OCI-LY3 (cell line): ENCODE measurements around the gene MSN.

Source experiments
- H2AFZ ChIP-seq: fragments of 200-600, 300-600 bp; shearing (Covaris generic); 2 replicates; pipeline ENCODE4 v1.6.0; 2014; ENCODE audit warnings: antibody characterized with exemption, low read depth, low read length
- H3K27ac ChIP-seq: fragments of 200-600, 300-600 bp; sonication (generic); 2 replicates; pipeline ENCODE4 v1.5.1; 2014; ENCODE audit warnings: mild to moderate bottlenecking, low read length, moderate library complexity, mixed read lengths
- H3K27me3 ChIP-seq: fragments of 200-600, 300-600 bp; sonication (generic); 2 replicates; pipeline ENCODE4 v1.6.1; 2014; ENCODE audit warnings: low read depth, low read length, mixed read lengths
- H3K36me3 ChIP-seq: fragments of 200-600, 300-600 bp; sonication (generic); replicated peaks from 2 replicates; pipeline ENCODE3; 2014; ENCODE audit warnings: low read depth, low read length, mixed read lengths
- H3K4me1 ChIP-seq: fragments of 300-600, 200-600 bp; sonication (generic); 2 replicates; pipeline ENCODE4 v1.6.1; 2014; ENCODE audit warnings: low read length, mixed read lengths
- H3K4me2 ChIP-seq: fragments of 200-600, 300-600 bp; sonication (generic); 2 replicates; pipeline ENCODE4 v1.6.1; 2014; ENCODE audit warnings: low read length, mixed read lengths
- H3K4me3 ChIP-seq: fragments of 300-600, 200-600 bp; sonication (generic); 2 replicates; pipeline ENCODE4 v1.5.1; 2014; ENCODE audit warnings: antibody characterized with exemption, mild to moderate bottlenecking, low read length, moderate library complexity
- H3K79me2 ChIP-seq: fragments of 300-600, 200-600 bp; shearing (Covaris generic); 2 replicates; pipeline ENCODE4 v1.6.1; 2014; ENCODE audit warnings: mild to moderate bottlenecking, low read length, mixed read lengths
- H3K9ac ChIP-seq: fragments of 300-600, 200-600 bp; shearing (Covaris generic); 2 replicates; pipeline ENCODE4 v1.6.0; 2014; ENCODE audit warnings: mild to moderate bottlenecking, low read length, moderate library complexity
- H3K9me3 ChIP-seq: fragments of 200-600, 300-600 bp; shearing (Covaris generic); 2 replicates; pipeline ENCODE4 v1.6.1; 2014; ENCODE audit warnings: low read length, mixed read lengths; ENCODE audit not compliant: insufficient read depth
- H4K20me1 ChIP-seq: fragments of 200-600, 300-600 bp; sonication (generic); 2 replicates; pipeline ENCODE4 v1.6.1; 2016; ENCODE audit warnings: low read length, mixed read lengths; ENCODE audit not compliant: insufficient read depth
- CTCF ChIP-seq: fragments of 200-600, 300-600 bp; sonication (generic); IDR thresholded peaks from 2 replicates; pipeline ENCODE4 v1.5.1; 2014; ENCODE audit warnings: antibody characterized with exemption, low read length, low read depth
- EZH2phosphoT487 ChIP-seq: fragments of 200-600 bp; shearing (Covaris generic); IDR thresholded peaks from 2 replicates; pipeline ENCODE4 v1.6.1; 2018; ENCODE audit warnings: antibody characterized with exemption, mixed run types, low read depth

MSN gene

GRCh38 chrX:65751519-65751918 is 84.1 kb downstream of the MSN start:
- TF ChIP-seq CTCF (no peak), EZH2phosphoT487 (no peak)
- H3K4me3 ChIP-seq: no peak overlapping the region
- no peak overlapping the region for H3K27ac ChIP-seq
- H3K79me2 ChIP-seq: no peaks in the 10 kb centered on the region
- no peak overlapping the region for H2AFZ ChIP-seq
- H3K9me3 ChIP-seq: no peaks in the 10 kb centered on the region
- H3K9ac ChIP-seq: no peak overlapping the region
- no peaks in the 10 kb centered on the region for H3K4me1 ChIP-seq
- H3K4me2 ChIP-seq: no peak overlapping the region
- no peaks in the 10 kb centered on the region for H3K27me3 ChIP-seq
- no peaks in the 10 kb centered on the region for H3K36me3 ChIP-seq
- no peaks in the 10 kb centered on the region for H4K20me1 ChIP-seq

DNA sequence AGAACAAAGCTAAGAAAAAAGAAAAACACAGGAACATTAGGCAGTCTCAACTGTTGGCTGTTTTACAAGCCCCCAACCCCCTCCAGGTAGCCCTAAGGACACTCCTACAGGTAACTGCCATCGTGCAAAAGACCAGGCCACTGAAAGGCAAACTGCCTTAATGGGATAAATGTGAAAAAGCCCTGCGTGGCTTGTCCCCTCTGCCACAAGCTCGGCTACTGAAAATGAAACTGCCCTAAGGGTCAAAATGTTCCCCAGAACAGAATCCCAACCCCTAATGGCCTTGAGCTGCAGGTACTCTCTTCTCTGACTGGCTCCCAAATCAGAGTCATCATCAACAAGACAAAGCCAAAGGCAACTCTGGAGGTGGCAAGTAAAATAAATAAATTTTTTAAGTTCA is 84.8 kb downstream of the MSN start:
- H3K27ac ChIP-seq: no peak overlapping the region
- no peak for TF ChIP-seq CTCF
- no peak for TF ChIP-seq EZH2phosphoT487
- H3K36me3 ChIP-seq: no peaks in the 10 kb centered on the region
- no peak overlapping the region for H2AFZ ChIP-seq
- no peak overlapping the region for H3K4me3 ChIP-seq
- no peaks in the 10 kb centered on the region for H3K79me2 ChIP-seq
- no peak overlapping the region for H3K9ac ChIP-seq
- no peak overlapping the region for H3K4me2 ChIP-seq
- no peaks in the 10 kb centered on the region for H3K4me1 ChIP-seq
- H3K27me3 ChIP-seq: no peaks in the 10 kb centered on the region
- no peaks in the 10 kb centered on the region for H4K20me1 ChIP-seq
- no peaks in the 10 kb centered on the region for H3K9me3 ChIP-seq

- Histone ChIP-seq H3K36me3 (no peaks in the 10 kb centered on the region), H4K20me1 (no peaks in the 10 kb centered on the region), H3K27me3 (no peaks in the 10 kb centered on the region), H3K4me2 (no peak overlapping the region), H3K79me2 (no peaks in the 10 kb centered on the region), H2AFZ (no peak overlapping the region), H3K9me3 (no peaks in the 10 kb centered on the region), H3K4me3 (no peak overlapping the region), H3K27ac (no peak overlapping the region), H3K4me1 (no peaks in the 10 kb centered on the region), H3K9ac (no peak overlapping the region)
- TF ChIP-seq CTCF (no peak), EZH2phosphoT487 (no peak)
Measured at GRCh38 chrX:65755786-65756185, 88.3 kb downstream of the MSN start.

GRCh38 chrX:65757943-65758342 is 90.5 kb downstream of the MSN start:
- H3K79me2 ChIP-seq: no peaks in the 10 kb centered on the region
- H3K9ac ChIP-seq: no peak overlapping the region
- no peaks in the 10 kb centered on the region for H3K36me3 ChIP-seq
- no peak overlapping the region for H3K4me3 ChIP-seq
- H2AFZ ChIP-seq: no peak overlapping the region
- no peaks in the 10 kb centered on the region for H3K4me1 ChIP-seq
- no peak for TF ChIP-seq CTCF
- no peak for TF ChIP-seq EZH2phosphoT487
- H3K9me3 ChIP-seq: no peaks in the 10 kb centered on the region
- H3K27ac ChIP-seq: no peak overlapping the region
- no peak overlapping the region for H3K4me2 ChIP-seq
- no peaks in the 10 kb centered on the region for H4K20me1 ChIP-seq
- no peaks in the 10 kb centered on the region for H3K27me3 ChIP-seq
